SKM-1 treated with dmso at 0.1 percent for 144 hours (cell line): ENCODE results near the gene CUBN.

Experiments
- DNase-seq: peaks from one replicate; lab custom pipeline; 2025; ENCODE audit not compliant: unreplicated experiment; lab: John Stamatoyannopoulos, UW

CUBN gene

GRCh38 chr10:16954280-16955030 is 175.2 kb downstream of the CUBN start:
- no peak for DNase-seq

DNA sequence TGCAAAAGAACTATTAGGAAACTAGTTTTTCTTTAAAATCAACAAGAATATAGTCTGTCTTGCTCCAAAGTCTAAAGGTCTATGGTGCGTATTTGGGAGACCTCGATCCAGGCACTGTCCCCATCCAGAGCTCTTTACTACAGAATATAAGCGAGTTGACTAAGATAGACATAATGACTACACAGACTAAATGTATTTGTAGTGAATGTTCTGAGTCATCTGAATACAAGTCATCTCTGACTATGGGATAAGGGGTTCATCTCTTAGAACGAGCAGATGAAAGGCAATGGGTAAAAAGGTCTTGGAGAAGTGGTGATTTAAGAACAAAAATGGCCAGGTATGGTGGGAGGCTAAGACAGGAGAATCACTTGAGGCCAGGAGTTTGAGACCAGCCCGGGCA is 176.3 kb downstream of the CUBN start:
- no peak for DNase-seq

GRCh38 chr10:16952610-16953009 is 177.0 kb downstream of the CUBN start:
- no peak for DNase-seq

DNA sequence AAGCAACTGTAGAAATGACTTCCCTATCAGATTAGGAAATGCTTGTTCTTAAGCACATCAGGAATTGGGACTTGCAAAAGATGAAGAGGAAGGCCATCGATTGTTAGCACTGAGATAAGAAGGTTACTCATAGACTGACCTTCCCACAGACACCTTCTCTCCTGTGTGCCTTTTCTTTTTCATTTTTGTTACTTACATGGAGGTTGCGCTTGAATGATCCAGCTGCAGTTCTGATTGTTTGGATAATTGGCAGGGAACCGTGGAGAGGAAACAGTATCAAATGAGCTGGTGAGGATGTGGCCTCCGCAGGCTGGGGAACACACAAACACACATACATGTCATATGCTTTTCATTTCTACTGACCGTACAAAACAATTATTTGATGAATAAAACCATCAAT is 177.5 kb downstream of the CUBN start:
- no peak for DNase-seq

DNA sequence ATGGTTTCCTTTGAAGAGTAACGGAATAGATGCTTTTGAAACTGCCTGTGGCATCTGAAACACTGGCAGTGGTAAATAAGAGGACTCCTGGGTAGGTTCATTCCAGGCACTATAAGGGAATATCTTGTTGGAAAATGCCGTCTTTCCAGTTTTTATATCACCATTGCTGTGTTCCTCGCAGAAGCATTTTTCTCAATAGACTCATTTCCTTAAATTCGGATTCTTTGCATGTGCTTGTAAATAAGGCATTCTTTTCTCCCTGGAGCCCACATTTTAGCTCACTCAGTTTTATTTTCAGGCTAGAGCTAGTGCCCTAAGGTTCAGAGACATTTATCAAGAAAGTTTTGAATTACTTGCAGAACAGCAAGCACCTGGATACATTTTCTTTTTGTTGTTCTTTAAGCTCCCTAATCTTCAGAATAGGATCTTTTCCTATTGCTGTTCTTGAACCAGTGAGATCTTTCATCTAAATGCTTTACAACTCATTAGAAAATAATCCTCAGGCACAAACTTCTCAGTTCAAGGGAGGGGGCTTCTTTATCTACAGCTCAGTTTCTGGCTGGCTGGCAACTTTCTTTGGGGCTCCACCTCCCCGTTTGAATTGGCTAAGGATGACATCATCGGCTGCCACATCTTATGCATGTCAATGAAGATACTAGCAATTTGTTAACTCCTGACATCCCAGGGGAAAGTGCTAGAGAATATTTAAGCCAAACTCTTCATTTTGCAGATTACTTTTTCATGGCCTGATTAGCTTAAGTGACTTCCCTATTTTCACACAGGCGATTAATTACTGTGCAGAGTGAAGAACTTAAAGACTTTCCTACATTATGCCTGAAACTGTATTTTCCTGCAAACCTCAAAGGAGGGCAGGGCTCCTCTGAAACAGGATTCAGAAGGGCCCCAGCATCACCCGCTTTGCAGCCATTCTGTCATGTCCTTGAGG is 178.7 kb downstream of the CUBN start:
- DNase-seq: no peak

- DNase-seq: no peak
Observed at GRCh38 chr10:16949816-16950215, 179.8 kb downstream of the CUBN start.

GRCh38 chr10:16948361-16948760 is 181.2 kb downstream of the CUBN start:
- DNase-seq: no peak

- no peak for DNase-seq
Observed at GRCh38 chr10:16947069-16947468, 182.5 kb downstream of the CUBN start.

- no peak for DNase-seq
Observed at GRCh38 chr10:16945593-16945992, 184.0 kb downstream of the CUBN start.

GRCh38 chr10:16944986-16945385 is 184.6 kb downstream of the CUBN start:
- DNase-seq: no peak

DNA sequence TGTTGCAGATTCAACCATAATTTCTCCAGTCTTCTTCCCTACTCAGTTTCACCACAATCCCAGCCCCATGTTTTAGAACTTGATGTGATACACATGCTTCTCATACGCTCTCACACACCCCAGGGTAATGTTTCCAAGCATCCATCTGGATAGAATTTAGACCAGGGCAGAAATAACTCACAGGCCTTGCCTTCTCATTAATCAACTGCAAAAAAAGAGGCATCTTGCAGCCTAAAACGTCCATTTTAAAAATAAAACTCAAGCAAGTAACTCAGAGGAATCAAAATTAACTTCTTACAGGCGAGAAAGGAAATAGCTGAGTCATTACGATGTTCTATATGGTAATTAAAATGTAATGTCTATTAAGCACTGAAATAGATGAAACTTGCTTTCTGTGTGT is 185.2 kb downstream of the CUBN start:
- DNase-seq: no peak

DNA sequence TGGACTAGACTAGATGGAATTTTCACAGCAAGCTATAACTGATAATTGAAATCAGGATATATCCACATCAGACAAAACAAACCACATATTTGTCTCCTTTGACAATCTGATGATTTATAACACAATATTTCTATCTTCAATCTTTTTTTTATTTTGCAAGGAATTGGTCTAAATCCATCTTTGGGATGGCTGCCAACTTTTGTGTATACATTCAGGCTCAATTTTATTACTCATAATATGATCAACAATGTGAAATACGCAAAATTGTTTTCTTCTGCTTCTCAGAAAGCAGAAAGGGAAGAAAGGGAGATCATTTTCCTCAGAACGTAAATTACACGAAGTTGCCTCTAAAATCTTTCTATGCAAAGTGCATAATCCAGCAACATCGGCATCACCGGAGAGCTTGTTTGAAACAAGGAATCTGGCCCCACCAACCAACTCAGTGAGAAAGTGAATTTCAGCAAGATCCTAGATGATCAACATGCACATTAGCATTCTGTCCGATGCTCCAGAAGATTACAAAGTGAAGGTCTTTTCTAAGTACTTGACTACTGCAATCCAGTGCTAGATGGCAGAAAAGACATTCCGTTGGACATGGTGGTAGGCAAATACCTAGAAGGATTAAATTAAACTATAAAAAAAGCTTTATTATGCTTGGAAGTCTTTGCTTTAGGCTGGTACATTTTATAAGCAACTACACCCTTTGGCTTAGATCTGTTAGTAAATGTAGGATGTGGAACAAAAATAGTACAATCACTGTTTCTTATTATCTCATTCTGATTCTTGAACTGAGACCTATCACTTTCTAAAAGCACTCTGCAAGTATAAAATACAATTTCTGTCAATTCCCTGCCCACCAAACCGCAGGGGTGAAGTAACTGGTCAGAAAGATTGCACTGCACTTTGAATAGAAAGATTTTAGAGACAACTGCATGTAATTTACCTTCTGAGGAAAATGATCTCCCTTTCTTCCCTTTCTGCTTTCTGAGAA is 186.0 kb downstream of the CUBN start:
- DNase-seq: no peak

- DNase-seq: no peak
Observed at GRCh38 chr10:16942381-16943078, 187.1 kb downstream of the CUBN start.

DNA sequence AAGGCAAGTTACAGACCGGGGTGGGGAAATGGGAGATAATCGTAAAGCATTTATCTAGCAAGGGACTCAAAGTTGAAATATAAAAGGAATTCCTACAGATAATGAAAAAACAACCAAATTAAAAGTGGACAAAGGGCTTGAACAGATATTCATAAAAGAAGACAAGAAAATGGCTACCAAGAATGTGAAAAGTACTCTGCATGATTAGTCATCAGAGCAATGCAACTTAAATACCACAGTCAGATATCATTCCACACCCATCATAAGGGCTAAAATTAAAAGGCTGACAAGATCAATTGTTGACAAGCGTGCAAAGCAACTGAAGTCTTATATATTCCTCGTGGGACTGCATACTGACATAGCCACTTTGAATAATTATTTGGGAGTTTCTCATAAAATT is 187.7 kb downstream of the CUBN start:
- no peak for DNase-seq

GRCh38 chr10:16941067-16941466 is 188.5 kb downstream of the CUBN start:
- DNase-seq: no peak

DNA sequence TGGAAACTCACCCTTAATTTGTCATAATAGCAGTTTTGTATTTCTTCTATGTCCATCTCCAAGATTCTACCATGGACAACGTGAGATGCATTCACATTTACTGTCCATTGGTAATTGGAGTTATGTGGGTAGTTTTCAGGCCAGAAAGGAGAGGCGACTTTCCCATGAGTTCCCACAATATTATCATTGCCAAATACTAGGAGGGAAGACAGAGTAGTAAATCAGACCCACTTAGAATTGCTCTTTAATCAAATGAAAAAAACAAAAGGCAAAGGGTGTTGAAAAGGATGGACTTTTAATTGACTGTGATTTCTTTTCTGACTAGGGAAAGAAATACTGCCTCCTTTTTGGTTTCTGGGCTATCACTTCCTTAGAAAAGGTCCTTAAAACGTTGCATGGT is 190.7 kb downstream of the CUBN start:
- no peak for DNase-seq

- no peak for DNase-seq
Observed at GRCh38 chr10:16934461-16934860, 195.2 kb downstream of the CUBN start.

DNA sequence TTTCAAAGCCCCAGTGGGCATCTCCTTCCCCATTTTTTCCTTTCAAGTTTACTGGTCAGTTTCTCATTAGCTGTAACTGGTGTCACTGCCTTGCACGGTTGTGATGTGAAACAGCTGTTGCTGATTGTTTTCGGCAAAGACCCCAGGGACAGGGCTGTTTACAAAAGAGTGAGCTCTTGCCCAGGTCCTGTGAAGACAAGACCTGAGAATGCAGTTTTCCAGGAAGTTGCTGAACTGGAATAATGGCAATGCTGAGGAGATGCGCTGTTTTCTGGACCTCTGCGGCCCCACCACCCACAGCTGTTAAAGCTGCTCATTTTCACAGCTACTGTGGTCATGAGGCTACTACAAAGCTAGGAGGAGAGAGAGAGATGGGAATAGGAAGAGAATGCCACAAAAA is 195.8 kb downstream of the CUBN start:
- DNase-seq: no peak

- DNase-seq: no peak
Observed at GRCh38 chr10:16931930-16932329, 197.7 kb downstream of the CUBN start.

- no peak for DNase-seq
Observed at GRCh38 chr10:16930540-16930939, 199.1 kb downstream of the CUBN start.
